HS-5 (cell line): ENCODE results near the gene AMPH.
A peak's percentile ranks its signal among the peaks of the same experiment; 100 is the strongest.
"Not testable (repeated sequence)": the region's sequence is repeated elsewhere in the genome, so short reads cannot be mapped to it uniquely, and the experiment has no call there.

Experiments
- DNase-seq: peaks from one replicate; pipeline ENCODE4 v3.0.0-alpha.2; 2012; ENCODE audit warnings: low read depth

AMPH gene

GRCh38 chr7:38628630-38629385 is 2.4 kb downstream of the AMPH start:
- DNase-seq = peak; percentile 92

- DNase-seq = no peak
Measured at GRCh38 chr7:38625866-38626265, 5.3 kb downstream of the AMPH start.

GRCh38 chr7:38615665-38616064 is 15.5 kb downstream of the AMPH start:
- no peak for DNase-seq

GRCh38 chr7:38607466-38607865 is 23.7 kb downstream of the AMPH start:
- no peak for DNase-seq

GRCh38 chr7:38600741-38601140 is 30.4 kb downstream of the AMPH start:
- no peak for DNase-seq

GRCh38 chr7:38594949-38595348 is 36.2 kb downstream of the AMPH start:
- DNase-seq = no peak

GRCh38 chr7:38592737-38593288 is 38.4 kb downstream of the AMPH start:
- DNase-seq = no peak

GRCh38 chr7:38585572-38586354 is 45.4 kb downstream of the AMPH start:
- no peak for DNase-seq

- DNase-seq = peak; percentile 92
Measured at GRCh38 chr7:38584443-38585210, 46.5 kb downstream of the AMPH start.

- no peak for DNase-seq
Measured at GRCh38 chr7:38580485-38580884, 50.7 kb downstream of the AMPH start.

- DNase-seq = no peak
Measured at GRCh38 chr7:38574086-38574485, 57.1 kb downstream of the AMPH start.

- DNase-seq = not testable (repeated sequence)
Measured at GRCh38 chr7:38571620-38572019, 59.6 kb downstream of the AMPH start.

- DNase-seq = no peak
Measured at GRCh38 chr7:38568497-38568896, 62.7 kb downstream of the AMPH start.

GRCh38 chr7:38565289-38565688 is 65.9 kb downstream of the AMPH start:
- no peak for DNase-seq

- no peak for DNase-seq
Measured at GRCh38 chr7:38563741-38564140, 67.4 kb downstream of the AMPH start.

GRCh38 chr7:38561166-38561565 is 70.0 kb downstream of the AMPH start:
- peak; percentile 99 for DNase-seq

GRCh38 chr7:38558761-38559345 is 72.3 kb downstream of the AMPH start:
- DNase-seq = peak; percentile 62

GRCh38 chr7:38554586-38554985 is 76.6 kb downstream of the AMPH start:
- no peak for DNase-seq

- no peak for DNase-seq
Measured at GRCh38 chr7:38550836-38551235, 80.3 kb downstream of the AMPH start.

GRCh38 chr7:38548605-38549004 is 82.6 kb downstream of the AMPH start:
- DNase-seq = no peak

- DNase-seq = no peak
Measured at GRCh38 chr7:38546763-38547162, 84.4 kb downstream of the AMPH start.

- DNase-seq = no peak
Measured at GRCh38 chr7:38545977-38546376, 85.2 kb downstream of the AMPH start.
